ENCODE results near the gene EXTL1. TPM values are rescaled to one million over a fixed set of nuclear protein-coding genes. Genes with fewer than 3 reads are reported as not detected.

The EXTL1 gene
- total and polyA plus RNA-seq, 10 of the 15 experiments (the other 5 are each of a cell fraction or from before 2014, with no cell fraction given): not detected

- no peak for ATAC-seq
- 15% methylated on average over 57 of the region's 57 CpGs for WGBS (ENCODE audit: insufficient coverage, insufficient replicate concordance, low lambda C conversion rate, missing lambda C conversion rate)
- in situ Hi-C loops (cut with MboI) (loop anchor here (5.0 kb wide), 1 partner anchor 96 kb away; no protein-coding TSS in a partner anchor), intact Hi-C loops (cut with micrococcal nuclease; ENCODE audit: unreplicated experiment) (no loop called here)
- no peaks in the 10 kb centered on the region for H4K20me1 ChIP-seq (ENCODE audit: control insufficient read depth, insufficient read depth)
- no peaks in the 10 kb centered on the region for H3K4me1 ChIP-seq (ENCODE audit: control insufficient read depth, insufficient read depth, low read length)
- no TSS peak for BruUV-seq (replicated peaks)
- no peaks in the 10 kb centered on the region for H3K9me3 ChIP-seq (replicated peaks; ENCODE audit: control insufficient read depth, insufficient read depth, low read length)
- H3K79me2 ChIP-seq (ENCODE audit: control insufficient read depth, insufficient read depth, low read length): no peaks in the 10 kb centered on the region
- H3K4me3 ChIP-seq: no peak overlapping the region
- no peaks in the 10 kb centered on the region for H3K36me3 ChIP-seq (ENCODE audit: control insufficient read depth in 2 of 2, insufficient read depth in 2 of 2, low read length in 1 of 2)
- no peak overlapping the region for H3K27ac ChIP-seq (ENCODE audit: control insufficient read depth, insufficient read depth)
- H2AFZ ChIP-seq (ENCODE audit: control insufficient read depth, low read depth, low read length): no peak overlapping the region
- ChIA-PET SMC1A (ENCODE audit: uncharacterized antibody, unreplicated experiment) (no interaction called here), CTCF (no interaction called here), RAD21 (ENCODE audit: unreplicated experiment) (no interaction called here), POLR2A (no interaction called here)
- FAIRE-seq: no peak
- H3K9ac ChIP-seq (ENCODE audit: control insufficient read depth, insufficient read depth, low read length): no peak overlapping the region
- peaks cover 13 to 21% of the 10 kb centered on the region in 2 experiments for H3K27me3 ChIP-seq (replicated peaks in 1 of 2; ENCODE audit: control insufficient read depth in 2 of 2, insufficient read depth in 2 of 2, low read length in 1 of 2)
- no peak overlapping the region for H3K4me2 ChIP-seq (ENCODE audit: control insufficient read depth, insufficient read depth)
- no peak for DNase-seq (ENCODE audit: low read depth, low spot score)
- TF ChIP-seq PML (IDR thresholded peaks at IDR 0.05; ENCODE audit: low read length) (no peak), NRF1 (conservative IDR thresholded peaks at IDR 0.05; ENCODE audit: low read depth, low read length) (no peak), RELB (IDR thresholded peaks at IDR 0.05; ENCODE audit: low read depth) (no peak), IKZF2 (IDR thresholded peaks at IDR 0.05) (no peak), WRNIP1 (IDR thresholded peaks at IDR 0.05; ENCODE audit: borderline replicate concordance, low read depth, low read length) (no peak), IRF4 (IDR thresholded peaks at IDR 0.05; ENCODE audit: low read depth, low read length) (no peak), ZBTB4 (CRISPR knock-in tag; IDR thresholded peaks at IDR 0.05) (no peak), REST (IDR thresholded peaks at IDR 0.05; ENCODE audit: low read depth, low read length) (no peak), ZNF592 (IDR thresholded peaks at IDR 0.05) (no peak), PAX8 (IDR thresholded peaks at IDR 0.05) (no peak), CHD4 (IDR thresholded peaks at IDR 0.05) (no peak)
Observed at GRCh38 chr1:26046246-26047095, 24.9 kb downstream of the EXTL1 start.

Data from GM12878 (cell line).